NK-92 (cell line): ENCODE measurements around the gene ADGRL3.
"Not testable (repeated sequence)": the region's sequence is repeated elsewhere in the genome, so short reads cannot be mapped to it uniquely, and the experiment has no call there.

Experiments used
- DNase-seq: peaks from one replicate; lab custom pipeline; 2025; ENCODE audit not compliant: unreplicated experiment; lab: John Stamatoyannopoulos, UW

Gene ADGRL3

GRCh38 chr4:61204353-61205060 is 4.4 kb downstream of the ADGRL3 start:
- DNase-seq, result no peak

GRCh38 chr4:61205066-61205465 is 4.9 kb downstream of the ADGRL3 start:
- DNase-seq, result no peak

- not testable (repeated sequence) for DNase-seq
These were observed 7.0 kb downstream of the ADGRL3 start for GRCh38 chr4:61207156-61207555.

- no peak for DNase-seq
These were observed 10.2 kb downstream of the ADGRL3 start for GRCh38 chr4:61210186-61210939.

GRCh38 chr4:61211781-61212180 is 11.7 kb downstream of the ADGRL3 start:
- DNase-seq, result no peak

- no peak for DNase-seq
These were observed 12.7 kb downstream of the ADGRL3 start for GRCh38 chr4:61212788-61213187.

GRCh38 chr4:61214680-61215079 is 14.6 kb downstream of the ADGRL3 start:
- no peak for DNase-seq

GRCh38 chr4:61217222-61217621 is 17.1 kb downstream of the ADGRL3 start:
- no peak for DNase-seq

- DNase-seq, result no peak
These were observed 20.4 kb downstream of the ADGRL3 start for GRCh38 chr4:61220556-61220955.

- DNase-seq, result no peak
These were observed 23.3 kb downstream of the ADGRL3 start for GRCh38 chr4:61223385-61223784.

GRCh38 chr4:61224573-61224972 is 24.4 kb downstream of the ADGRL3 start:
- no peak for DNase-seq

- no peak for DNase-seq
These were observed 25.5 kb downstream of the ADGRL3 start for GRCh38 chr4:61225656-61226055.

- no peak for DNase-seq
These were observed 31.3 kb downstream of the ADGRL3 start for GRCh38 chr4:61231421-61231820.

- DNase-seq, result no peak
These were observed 39.1 kb downstream of the ADGRL3 start for GRCh38 chr4:61239250-61239649.

- no peak for DNase-seq
These were observed 43.8 kb downstream of the ADGRL3 start for GRCh38 chr4:61243962-61244361.

GRCh38 chr4:61245069-61245714 is 45.1 kb downstream of the ADGRL3 start:
- DNase-seq, result no peak

- DNase-seq, result no peak
These were observed 45.9 kb downstream of the ADGRL3 start for GRCh38 chr4:61246034-61246433.

GRCh38 chr4:61248705-61249104 is 48.6 kb downstream of the ADGRL3 start:
- DNase-seq, result no peak

- no peak for DNase-seq
These were observed 51.0 kb downstream of the ADGRL3 start for GRCh38 chr4:61251129-61251528.

GRCh38 chr4:61254406-61254805 is 54.3 kb downstream of the ADGRL3 start:
- no peak for DNase-seq

GRCh38 chr4:61273233-61273632 is 73.1 kb downstream of the ADGRL3 start:
- no peak for DNase-seq

- DNase-seq, result no peak
These were observed 74.2 kb downstream of the ADGRL3 start for GRCh38 chr4:61274286-61274685.
